ENCODE data around the gene KDM4D.

DNA sequence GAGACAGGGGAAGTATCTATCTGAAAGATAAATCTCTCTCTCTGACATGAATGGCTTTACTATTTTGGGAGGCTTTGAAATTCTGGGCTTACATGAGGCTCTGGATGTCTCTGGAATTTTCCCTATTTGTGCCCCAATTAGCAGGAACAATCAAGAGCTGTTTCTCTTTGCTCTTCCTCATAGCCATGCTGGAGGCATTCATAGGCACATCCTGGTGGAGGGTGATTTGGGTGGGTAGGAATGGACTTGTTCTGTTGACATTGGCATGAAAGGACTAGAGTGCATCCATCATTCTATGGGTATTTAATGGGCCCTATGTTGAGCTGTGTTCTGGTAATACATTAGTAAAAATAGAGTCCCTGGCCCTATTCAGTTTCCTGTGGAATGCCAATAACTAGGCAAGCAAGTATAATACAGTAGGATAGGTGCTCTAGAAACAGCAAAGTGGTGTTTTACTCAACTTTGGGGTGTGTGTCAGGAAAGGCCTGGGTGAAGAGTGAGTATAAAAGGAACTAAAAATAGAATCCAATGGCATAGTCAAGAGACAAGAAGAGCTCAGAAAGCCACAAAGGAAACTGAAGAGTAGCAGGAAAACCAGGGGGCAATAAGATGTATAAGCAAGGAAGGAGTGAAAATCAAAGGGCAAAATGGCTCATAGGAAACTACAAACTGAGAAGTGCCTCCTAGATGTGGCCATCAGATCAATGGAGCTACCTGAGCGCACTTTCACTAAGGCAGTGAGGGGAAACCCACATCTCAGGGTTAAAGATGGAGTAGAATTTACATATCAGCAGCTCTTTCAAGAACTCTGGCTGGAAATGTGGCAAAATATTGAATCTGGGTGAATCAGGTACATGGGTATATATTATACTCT lies 45.2 kb upstream of the KDM4D start:
- TF ChIP-seq, protein P1, sequence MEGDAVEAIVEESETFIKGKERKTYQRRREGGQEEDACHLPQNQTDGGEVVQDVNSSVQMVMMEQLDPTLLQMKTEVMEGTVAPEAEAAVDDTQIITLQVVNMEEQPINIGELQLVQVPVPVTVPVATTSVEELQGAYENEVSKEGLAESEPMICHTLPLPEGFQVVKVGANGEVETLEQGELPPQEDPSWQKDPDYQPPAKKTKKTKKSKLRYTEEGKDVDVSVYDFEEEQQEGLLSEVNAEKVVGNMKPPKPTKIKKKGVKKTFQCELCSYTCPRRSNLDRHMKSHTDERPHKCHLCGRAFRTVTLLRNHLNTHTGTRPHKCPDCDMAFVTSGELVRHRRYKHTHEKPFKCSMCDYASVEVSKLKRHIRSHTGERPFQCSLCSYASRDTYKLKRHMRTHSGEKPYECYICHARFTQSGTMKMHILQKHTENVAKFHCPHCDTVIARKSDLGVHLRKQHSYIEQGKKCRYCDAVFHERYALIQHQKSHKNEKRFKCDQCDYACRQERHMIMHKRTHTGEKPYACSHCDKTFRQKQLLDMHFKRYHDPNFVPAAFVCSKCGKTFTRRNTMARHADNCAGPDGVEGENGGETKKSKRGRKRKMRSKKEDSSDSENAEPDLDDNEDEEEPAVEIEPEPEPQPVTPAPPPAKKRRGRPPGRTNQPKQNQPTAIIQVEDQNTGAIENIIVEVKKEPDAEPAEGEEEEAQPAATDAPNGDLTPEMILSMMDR (optimal IDR thresholded peaks at IDR 0.05 in 1 of 3, IDR thresholded peaks at IDR 0.05 in 1 of 3, conservative IDR thresholded peaks at IDR 0.05 in 1 of 3; ENCODE audit: extremely low read depth in 1 of 3, insufficient read depth in 2 of 3, low read length in 3 of 3) = no peak
- no peak for TF ChIP-seq EZH2 (IDR thresholded peaks at IDR 0.05; ENCODE audit: low read length)

Measured in keratinocyte (primary cell).